PC-3 (cell line): ENCODE measurements around the gene NEGR1. TPM values are rescaled to one million over a fixed set of nuclear protein-coding genes. Genes with fewer than 3 reads are reported as not detected.

Experiments used
- ATAC-seq: fragments of 200-7000 bp; cut with Tn5 transposase; 2 replicates; pipeline ENCODE4 v1.9.1; 2020; ENCODE audit warnings: mild to moderate bottlenecking, moderate library complexity
- BruUV-seq: library from RNA; stranded (reverse); fragments of 400-500 nt; replicated peaks from 2 replicates; lab custom pipeline; 2021; lab: Mats Ljungman, UMichigan
- CTCF ChIA-PET: fragments of 300-600 bp; sonication (Branson Sonifier 250); formaldehyde crosslinking; loops from one replicate; lab custom pipeline; 2022; ENCODE audit warnings: antibody characterized with exemption; lab: Charles Lee
- POLR2A ChIA-PET: fragments of 300-600 bp; sonication (Branson Sonifier 250); formaldehyde crosslinking; loops from one replicate; lab custom pipeline; 2022; ENCODE audit warnings: antibody characterized with exemption; ENCODE audit not compliant: unreplicated experiment; lab: Charles Lee
- DNase-seq: peaks from one replicate; pipeline ENCODE4 v3.0.0-alpha.2; 2015
- H2AFZ ChIP-seq: fragments of 300-600 bp; sonication (generic); 2 replicates; pipeline ENCODE4 v1.6.0; 2016; ENCODE audit warnings: antibody characterized with exemption, low read length
- H3F3A ChIP-seq: fragments of 300-600 bp; sonication (generic); one replicate; pipeline ENCODE4 v1.6.0; 2017; ENCODE audit warnings: antibody characterized with exemption, low read length, control low read depth, mild to moderate bottlenecking; ENCODE audit not compliant: unreplicated experiment
- H3K27ac ChIP-seq: fragments of 300-600 bp; sonication (generic); 2 replicates; pipeline ENCODE4 v1.5.1; 2016; ENCODE audit warnings: mild to moderate bottlenecking, low read length
- H3K27me3 ChIP-seq: fragments of 300-600 bp; sonication (generic); 2 replicates; pipeline ENCODE4 v1.6.1; 2016; ENCODE audit warnings: low read length, mixed read lengths
- H3K36me3 ChIP-seq: fragments of 300-600 bp; sonication (generic); 2 replicates; pipeline ENCODE4 v1.6.1; 2016; ENCODE audit warnings: low read depth, mixed run types, low read length, mixed read lengths
- H3K4me1 ChIP-seq: fragments of 300-600 bp; sonication (generic); 2 replicates; pipeline ENCODE4 v1.5.1; 2016; ENCODE audit warnings: low read length; ENCODE audit not compliant: insufficient read depth
- H3K4me2 ChIP-seq: fragments of 300-600 bp; sonication (generic); 2 replicates; pipeline ENCODE4 v1.6.0; 2016; ENCODE audit warnings: low read length
- H3K4me3 ChIP-seq: fragments of 300-600 bp; sonication (generic); 2 replicates; pipeline ENCODE4 v1.5.1; 2016; ENCODE audit warnings: mild to moderate bottlenecking, low read length, mixed read lengths
- H3K79me2 ChIP-seq: fragments of 300-600 bp; sonication (generic); 2 replicates; pipeline ENCODE4 v1.6.1; 2017; ENCODE audit warnings: low read length, mixed read lengths
- H3K9ac ChIP-seq: fragments of 300-600 bp; sonication (generic); 2 replicates; pipeline ENCODE4 v1.6.0; 2016; ENCODE audit warnings: mild to moderate bottlenecking, low read length
- H3K9me2 ChIP-seq: fragments of 300-600 bp; sonication (generic); replicated peaks from 2 replicates; pipeline ENCODE4 v1.6.1; 2016; ENCODE audit warnings: mixed run types, low read length, mixed read lengths
- H3K9me3 ChIP-seq: fragments of 300-600 bp; sonication (generic); 2 replicates; pipeline ENCODE4 v1.6.1; 2016; ENCODE audit warnings: low read length, mixed read lengths
- H4K20me1 ChIP-seq: fragments of 300-600 bp; sonication (generic); 2 replicates; pipeline ENCODE4 v1.6.1; 2016; ENCODE audit warnings: low read length, mixed read lengths
- EZH2 ChIP-seq: fragments of 300-600 bp; sonication (generic); IDR thresholded peaks from one replicate; pipeline ENCODE4 v1.6.1; 2017; ENCODE audit warnings: antibody characterized with exemption, mild to moderate bottlenecking, low read length; ENCODE audit not compliant: unreplicated experiment
- EZH2phosphoT487 ChIP-seq: fragments of 300-600 bp; sonication (generic); IDR thresholded peaks from 2 replicates; pipeline ENCODE4 v1.6.1; 2018; ENCODE audit warnings: mild to moderate bottlenecking, antibody characterized with exemption, low read length, borderline replicate concordance
- intact Hi-C: fragments of 100-400 bp; cut with micrococcal nuclease; formaldehyde crosslinking; loops from 2 replicates; pipeline ENCODE4 v1.9.0; 2023
- total RNA-seq: library from RNA; depleted of rRNA; stranded (reverse); fragments of >200 nt; gene quantifications from 2 replicates; pipeline ENCODE4 v1.2.3, GENCODE V29; 2014
- TF ChIP-seq, protein P1 (sequence below): fragments of 300-600 bp; sonication (generic); conservative IDR thresholded peaks from 2 replicates; pipeline ENCODE4 v1.5.1; 2017; ENCODE audit warnings: antibody characterized with exemption, low read depth, mild to moderate bottlenecking, low read length

NEGR1 gene
- total RNA-seq, 1 experiment from 2014 or later: 3.4 TPM

DNA sequence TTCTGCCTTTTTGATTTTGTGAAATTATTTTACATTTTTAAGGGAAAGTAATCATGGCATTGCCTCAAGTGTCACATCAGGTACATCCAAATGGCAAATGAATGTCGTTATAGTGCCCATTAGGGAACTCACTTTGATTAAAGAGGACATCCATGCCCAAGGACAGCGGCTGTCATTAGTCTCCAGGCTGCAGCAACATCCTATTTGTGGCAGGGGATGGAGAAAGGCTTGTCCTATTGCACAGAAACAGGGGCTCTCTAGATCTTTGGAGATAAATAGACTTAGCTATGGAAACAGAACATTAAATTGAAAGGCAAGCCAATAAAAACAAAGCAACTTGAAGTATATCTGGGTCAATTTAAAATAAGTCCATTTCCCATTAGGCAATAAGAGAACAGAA, 439.3 kb downstream of the NEGR1 start:
- TF ChIP-seq EZH2phosphoT487: no peak
- TF ChIP-seq, protein P1, sequence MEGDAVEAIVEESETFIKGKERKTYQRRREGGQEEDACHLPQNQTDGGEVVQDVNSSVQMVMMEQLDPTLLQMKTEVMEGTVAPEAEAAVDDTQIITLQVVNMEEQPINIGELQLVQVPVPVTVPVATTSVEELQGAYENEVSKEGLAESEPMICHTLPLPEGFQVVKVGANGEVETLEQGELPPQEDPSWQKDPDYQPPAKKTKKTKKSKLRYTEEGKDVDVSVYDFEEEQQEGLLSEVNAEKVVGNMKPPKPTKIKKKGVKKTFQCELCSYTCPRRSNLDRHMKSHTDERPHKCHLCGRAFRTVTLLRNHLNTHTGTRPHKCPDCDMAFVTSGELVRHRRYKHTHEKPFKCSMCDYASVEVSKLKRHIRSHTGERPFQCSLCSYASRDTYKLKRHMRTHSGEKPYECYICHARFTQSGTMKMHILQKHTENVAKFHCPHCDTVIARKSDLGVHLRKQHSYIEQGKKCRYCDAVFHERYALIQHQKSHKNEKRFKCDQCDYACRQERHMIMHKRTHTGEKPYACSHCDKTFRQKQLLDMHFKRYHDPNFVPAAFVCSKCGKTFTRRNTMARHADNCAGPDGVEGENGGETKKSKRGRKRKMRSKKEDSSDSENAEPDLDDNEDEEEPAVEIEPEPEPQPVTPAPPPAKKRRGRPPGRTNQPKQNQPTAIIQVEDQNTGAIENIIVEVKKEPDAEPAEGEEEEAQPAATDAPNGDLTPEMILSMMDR: no peak
- TF ChIP-seq EZH2: no peak
- CTCF ChIA-PET: no interaction called here
- POLR2A ChIA-PET: no interaction called here

DNA sequence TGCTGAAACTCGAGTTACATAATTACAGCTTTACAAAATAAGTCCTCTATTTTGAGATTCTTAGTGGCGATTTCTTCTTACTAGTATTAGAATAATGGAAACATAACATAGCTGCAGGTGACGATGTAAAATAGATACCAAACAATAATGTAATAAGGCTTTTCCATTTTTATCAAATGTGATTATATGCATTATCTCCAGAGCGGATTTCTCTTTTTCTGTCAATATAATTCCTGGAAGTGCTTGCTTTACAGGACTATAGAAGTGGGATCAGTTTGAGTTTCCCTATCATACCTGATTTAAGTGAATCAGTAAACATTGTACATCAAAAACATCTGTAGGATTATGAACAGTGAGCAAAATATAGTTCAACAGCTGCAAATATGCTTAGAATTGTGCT, 442.5 kb downstream of the NEGR1 start:
- ChIA-PET CTCF (no interaction called here), POLR2A (interaction anchor here (0.6 kb wide), 1 partner anchor 53 kb away, joined by 3 read pairs; no protein-coding TSS in a partner anchor)
- Histone ChIP-seq H3K9me3 (no peaks in the 10 kb centered on the region), H3K27me3 (no peaks in the 10 kb centered on the region), H3K27ac (no peak overlapping the region), H4K20me1 (no peaks in the 10 kb centered on the region), H2AFZ (no peak overlapping the region), H3F3A (no peaks in the 10 kb centered on the region), H3K9ac (no peak overlapping the region), H3K79me2 (no peaks in the 10 kb centered on the region), H3K4me1 (no peaks in the 10 kb centered on the region), H3K4me3 (no peak overlapping the region), H3K9me2 (no peaks in the 10 kb centered on the region), H3K4me2 (no peak overlapping the region), H3K36me3 (no peaks in the 10 kb centered on the region)
- no peak for ATAC-seq
- TF ChIP-seq EZH2phosphoT487 (no peak), EZH2 (no peak)
- TF ChIP-seq, protein P1: no peak
- intact Hi-C loops: no loop called here
- no peak for DNase-seq
- no TSS peak for BruUV-seq

More for the DNA sequence above, 439.3 kb downstream of the NEGR1 start:
- DNase-seq (no peak), ATAC-seq (no peak)
- H2AFZ ChIP-seq: no peak overlapping the region
- H3K4me3 ChIP-seq: no peak overlapping the region
- no peaks in the 10 kb centered on the region for H3K27me3 ChIP-seq
- H3K9ac ChIP-seq: no peak overlapping the region
- no TSS peak for BruUV-seq
- no peaks in the 10 kb centered on the region for H3K36me3 ChIP-seq
- H4K20me1 ChIP-seq: no peaks in the 10 kb centered on the region
- intact Hi-C loops: no loop called here
- H3F3A ChIP-seq: no peaks in the 10 kb centered on the region
- no peak overlapping the region for H3K27ac ChIP-seq
- no peaks in the 10 kb centered on the region for H3K9me2 ChIP-seq
- H3K4me2 ChIP-seq: no peak overlapping the region
- no peaks in the 10 kb centered on the region for H3K9me3 ChIP-seq
- H3K4me1 ChIP-seq: no peaks in the 10 kb centered on the region
- no peaks in the 10 kb centered on the region for H3K79me2 ChIP-seq

DNA sequence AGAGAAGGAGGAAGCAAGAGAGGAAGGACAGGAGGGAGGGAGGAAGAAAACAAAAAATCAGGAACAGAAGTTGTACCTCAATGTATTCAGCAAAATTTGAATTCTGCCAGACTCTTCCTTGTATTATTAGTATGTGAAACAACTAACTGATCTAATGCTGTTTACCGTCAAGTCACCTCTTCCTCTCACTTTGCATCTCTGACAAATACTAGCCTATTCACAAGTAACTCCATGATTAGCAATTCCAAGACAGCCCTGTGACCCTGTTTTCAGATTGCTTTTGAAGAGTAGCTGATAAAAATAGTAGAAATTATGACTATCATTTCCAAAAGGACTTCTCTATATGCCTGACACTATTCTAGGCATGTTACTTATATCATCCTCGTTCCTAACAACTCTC, 445.4 kb downstream of the NEGR1 start:
- ATAC-seq: no peak
- TF ChIP-seq, protein P1: no peak
- TF ChIP-seq EZH2phosphoT487 (no peak), EZH2 (no peak)

More for the DNA sequence above, 445.4 kb downstream of the NEGR1 start:
- intact Hi-C loops: no loop called here
- no peaks in the 10 kb centered on the region for H3K4me1 ChIP-seq
- H3K79me2 ChIP-seq: no peaks in the 10 kb centered on the region
- no peak overlapping the region for H2AFZ ChIP-seq
- BruUV-seq: no TSS peak
- H3K4me2 ChIP-seq: no peak overlapping the region
- H3K4me3 ChIP-seq: no peak overlapping the region
- H3K27ac ChIP-seq: no peak overlapping the region
- DNase-seq: no peak
- no peaks in the 10 kb centered on the region for H3K36me3 ChIP-seq
- CTCF ChIA-PET: no interaction called here
- H3K9ac ChIP-seq: no peak overlapping the region
- no peaks in the 10 kb centered on the region for H3F3A ChIP-seq
- H3K27me3 ChIP-seq: no peaks in the 10 kb centered on the region
- POLR2A ChIA-PET: no interaction called here
- no peaks in the 10 kb centered on the region for H3K9me2 ChIP-seq
- H3K9me3 ChIP-seq: no peaks in the 10 kb centered on the region
- no peaks in the 10 kb centered on the region for H4K20me1 ChIP-seq
